NT2/D1 (cell line): ENCODE data around the gene AOPEP.

ENCODE experiments used
- SUZ12 ChIP-seq: IDR thresholded peaks from 2 replicates; pipeline ENCODE4 v1.6.1; 2011; ENCODE audit not compliant: insufficient read length, insufficient read depth; ENCODE audit errors: extremely low read depth
- YY1 ChIP-seq: IDR thresholded peaks from 2 replicates; pipeline ENCODE4 v1.6.1; 2011; ENCODE audit not compliant: insufficient read length, insufficient read depth
- ZNF274 ChIP-seq: IDR thresholded peaks from 2 replicates; pipeline ENCODE4 v1.6.1; 2011; ENCODE audit warnings: mild to moderate bottlenecking, low read depth, low read length

- no peak for TF ChIP-seq ZNF274
- TF ChIP-seq YY1 = no peak
- no peak for TF ChIP-seq SUZ12
Measured at GRCh38 chr9:95032580-95033341, 306.3 kb downstream of the AOPEP start.
